ENCODE results near the gene MARK4. TPM values are rescaled to one million over a fixed set of nuclear protein-coding genes. Genes with fewer than 3 reads are reported as not detected.
A peak's percentile ranks its signal among the peaks of the same experiment; 100 is the strongest.

Gene MARK4
- total and polyA plus RNA-seq, 12 donors: 13.8 to 45.3 (median 32.0) TPM

DNA sequence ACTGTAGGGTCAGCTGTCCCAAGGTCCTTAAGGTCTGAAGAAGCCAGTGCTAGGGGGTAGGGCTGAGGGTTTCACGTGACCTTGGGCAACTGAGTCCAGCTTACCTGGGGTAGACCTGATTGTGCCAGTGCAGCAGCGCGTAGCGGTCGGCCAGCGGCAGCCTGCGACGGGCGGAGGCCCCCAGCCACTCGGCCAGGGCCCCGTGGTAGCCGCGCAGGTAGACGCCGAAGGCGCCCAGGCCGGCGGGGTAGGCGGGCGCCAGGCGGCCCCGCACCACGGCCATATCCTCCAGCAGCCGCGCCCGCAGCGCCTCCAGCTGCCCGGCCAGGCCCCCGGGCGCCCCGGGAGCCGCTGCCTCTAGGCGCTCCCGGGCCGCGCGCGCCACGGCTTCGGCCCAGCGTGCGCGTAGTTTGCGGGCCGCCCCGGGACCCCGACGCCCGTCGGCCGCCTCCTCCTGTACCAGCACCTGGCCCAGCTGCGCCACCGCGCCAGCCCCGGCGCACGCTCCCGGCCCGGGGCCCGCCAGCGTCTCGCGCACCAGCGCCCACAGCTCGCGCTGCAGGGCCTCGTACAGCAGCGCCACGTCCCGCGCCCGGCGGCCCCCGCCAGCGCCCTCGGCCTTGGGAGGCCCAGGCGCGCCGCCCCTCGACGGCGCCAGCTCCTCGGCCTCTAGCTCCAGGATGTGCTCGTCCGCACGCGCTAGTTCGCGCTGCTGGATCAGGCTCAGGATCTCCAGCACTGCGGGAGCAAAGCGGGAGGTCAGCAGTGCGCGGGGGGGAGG is 16.8 kb upstream of the MARK4 start:
- intact Hi-C loops (cut with DNase I): no loop called here
- ATAC-seq: no peak
- WGBS, 2 donors: 33 to 59% methylated on average over 63 to 93 of the region's 93 CpGs
- H3K4me1 ChIP-seq: peaks cover 0 to 13% (median 7%) of the 10 kb centered on the region in 9 donors
- no peak for DNase-seq
- no peak for TF ChIP-seq CTCF (IDR thresholded peaks at IDR 0.05)
- H3K4me3 ChIP-seq: no peak overlapping the region
- no peak overlapping the region for H3K27ac ChIP-seq
- H3K27me3 ChIP-seq: peaks cover 0 to 45% (median 16%) of the 10 kb centered on the region in 7 donors
- H3K36me3 ChIP-seq: no peaks in the 10 kb centered on the region
- H3K9me3 ChIP-seq: no peaks in the 10 kb centered on the region

DNA sequence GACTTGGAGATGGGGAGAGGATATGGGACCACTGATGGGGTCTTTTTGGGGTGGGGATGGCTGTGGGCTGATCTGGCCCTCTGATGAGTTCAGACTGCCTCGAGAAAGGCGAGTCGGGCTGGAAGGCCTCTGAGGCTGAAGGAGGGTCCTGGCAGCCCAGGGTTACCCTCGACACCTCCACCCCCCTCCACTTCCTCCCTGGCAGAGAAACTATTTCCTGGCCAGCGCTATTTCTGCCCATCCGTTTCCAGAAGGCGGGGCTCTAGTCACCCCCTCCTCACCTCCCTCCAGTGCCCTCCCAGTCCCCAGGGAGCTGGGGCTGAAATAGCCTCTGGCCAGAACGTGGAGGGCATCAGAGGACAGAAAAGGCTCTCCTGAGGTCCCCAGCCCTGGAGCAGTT is 15.6 kb upstream of the MARK4 start:
- no peak overlapping the region for H3K4me3 ChIP-seq
- H3K9me3 ChIP-seq: no peaks in the 10 kb centered on the region
- no peak overlapping the region for H3K27ac ChIP-seq
- ATAC-seq: peak in 7 of 8 donors; percentile 18 to 70 (median 47)
- peaks cover 0 to 13% (median 7%) of the 10 kb centered on the region in 9 donors for H3K4me1 ChIP-seq
- WGBS, 2 donors: 7 to 13% methylated on average over 7 to 8 of the region's 8 CpGs
- no peaks in the 10 kb centered on the region for H3K36me3 ChIP-seq
- TF ChIP-seq CTCF (IDR thresholded peaks at IDR 0.05): no peak
- intact Hi-C loops (cut with DNase I): no loop called here
- no peak for DNase-seq
- H3K27me3 ChIP-seq: peaks cover 0 to 45% (median 16%) of the 10 kb centered on the region in 7 donors

GRCh38 chr19:45238556-45238955 is 12.5 kb upstream of the MARK4 start:
- DNase-seq (no peak), ATAC-seq (no peak)
- H3K36me3 ChIP-seq: no peaks in the 10 kb centered on the region
- no peaks in the 10 kb centered on the region for H3K9me3 ChIP-seq
- H3K27ac ChIP-seq: no peak overlapping the region
- peaks cover 0 to 20% (median 7%) of the 10 kb centered on the region in 9 donors for H3K4me1 ChIP-seq
- peaks cover 0 to 37% (median 16%) of the 10 kb centered on the region in 7 donors for H3K27me3 ChIP-seq
- TF ChIP-seq CTCF (IDR thresholded peaks at IDR 0.05): no peak
- no peak overlapping the region for H3K4me3 ChIP-seq
- WGBS, 2 donors: 86 to 87% methylated on average over 25 of the region's 25 CpGs
- intact Hi-C loops (cut with DNase I): no loop called here

- Histone ChIP-seq H3K36me3 (no peaks in the 10 kb centered on the region), H3K9me3 (no peaks in the 10 kb centered on the region)
- intact Hi-C loops (cut with DNase I): loop anchor here in 2 of 10 donors (10.0 kb wide), 2 partner anchors 48 to 58 kb away; no protein-coding TSS in a partner anchor
These were observed 7.8 kb upstream of the MARK4 start for GRCh38 chr19:45243144-45243732.

More at GRCh38 chr19:45243144-45243732, 7.8 kb upstream of the MARK4 start:
- no peak for DNase-seq
- peaks cover 0 to 38% (median 14%) of the 10 kb centered on the region in 9 donors for H3K4me1 ChIP-seq
- H3K27ac ChIP-seq: no peak overlapping the region
- H3K27me3 ChIP-seq: peaks cover 0 to 5% (median 0%) of the 10 kb centered on the region in 7 donors
- H3K4me3 ChIP-seq: no peak overlapping the region
- no peak for TF ChIP-seq CTCF (IDR thresholded peaks at IDR 0.05)
- 78 to 80% methylated on average over 13 of the region's 13 CpGs for WGBS, 2 donors
- ATAC-seq: no peak
